CD14-positive monocyte (primary cell): ENCODE measurements around the gene CRACDL. TPM values are rescaled to one million over a fixed set of nuclear protein-coding genes. Genes with fewer than 3 reads are reported as not detected.

Source experiments
- DNase-seq, 3 donors: peaks; one replicate each; pipeline ENCODE4 v3.0.0-alpha.2; 2011 to 2022
- H2AFZ ChIP-seq: 2 replicates; pipeline ENCODE4 v1.6.0; 2012; ENCODE audit warnings: mild to moderate bottlenecking, low read depth, low read length, inconsistent platforms; ENCODE audit not compliant: insufficient read depth, poor library complexity, severe bottlenecking
- H3K27ac ChIP-seq, 2 donors: 1 replicate in 1 of 2; 2 replicates in 1 of 2; pipeline ENCODE4 v1.5.1; 2012 to 2013; ENCODE audit warnings: low read length in 2 of 2, control low read depth in 1 of 2, inconsistent platforms in 1 of 2, low read depth in 1 of 2, mild to moderate bottlenecking in 1 of 2
- H3K27me3 ChIP-seq, 2 donors: one replicate each; pipeline versions ENCODE4 v1.6.0 to v1.6.1; 2011 to 2013; ENCODE audit warnings: low read length in 2 of 2; ENCODE audit not compliant: control insufficient read depth in 2 of 2, insufficient read depth in 2 of 2
- H3K36me3 ChIP-seq, 2 donors: replicated peaks in 1 of 2; 1 replicate in 1 of 2; 2 replicates in 1 of 2; pipeline versions ENCODE4 v1.5.1 to v1.6.1; 2012 to 2013; ENCODE audit warnings: low read length in 2 of 2, control low read depth in 1 of 2, inconsistent platforms in 1 of 2, mild to moderate bottlenecking in 1 of 2; ENCODE audit not compliant: insufficient read depth in 2 of 2, control insufficient read depth in 1 of 2
- H3K4me1 ChIP-seq, 2 donors: 1 replicate in 1 of 2; 2 replicates in 1 of 2; pipeline versions ENCODE4 v1.5.1 to v1.6.1; 2012 to 2013; ENCODE audit warnings: low read length in 2 of 2, control low read depth in 1 of 2, inconsistent platforms in 1 of 2, mild to moderate bottlenecking in 1 of 2, moderate library complexity in 1 of 2; ENCODE audit not compliant: insufficient read depth in 2 of 2, control insufficient read depth in 1 of 2
- H3K4me2 ChIP-seq: replicated peaks from 2 replicates; pipeline ENCODE3; 2012; ENCODE audit warnings: low read length, moderate library complexity, mild to moderate bottlenecking; ENCODE audit not compliant: poor library complexity, severe bottlenecking; ENCODE audit errors: extremely low read depth
- H3K4me3 ChIP-seq, 3 experiments: fragments of 200-600 bp in 1 of 3; sonication (generic) in 1 of 3; replicated peaks in 1 of 3; 1 replicate in 2 of 3; 2 replicates in 1 of 3; pipeline ENCODE4 v1.5.1; 2011 to 2013; ENCODE audit warnings: low read length in 3 of 3, mild to moderate bottlenecking in 3 of 3, control low read depth in 2 of 3, low read depth in 2 of 3, inconsistent platforms in 1 of 3, moderate library complexity in 1 of 3
- H3K79me2 ChIP-seq: 2 replicates; pipeline ENCODE4 v1.6.0; 2012; ENCODE audit warnings: mild to moderate bottlenecking, control low read depth, inconsistent platforms, low read length, moderate library complexity; ENCODE audit not compliant: insufficient read depth
- H3K9ac ChIP-seq: 2 replicates; pipeline ENCODE4 v1.6.0; 2017; ENCODE audit warnings: low read length, mild to moderate bottlenecking; ENCODE audit not compliant: insufficient read depth, poor library complexity, severe bottlenecking
- H3K9me3 ChIP-seq, 2 donors: replicated peaks in 1 of 2; 1 replicate in 1 of 2; 2 replicates in 1 of 2; pipeline versions ENCODE4 v1.5.1 to v1.6.1; 2012 to 2013; ENCODE audit warnings: low read length in 2 of 2, control low read depth in 1 of 2; ENCODE audit not compliant: control insufficient read depth in 1 of 2, insufficient read depth in 1 of 2
- H4K20me1 ChIP-seq: 2 replicates; pipeline ENCODE4 v1.6.0; 2012; ENCODE audit warnings: mild to moderate bottlenecking, low read length, control low read depth, moderate library complexity; ENCODE audit not compliant: insufficient read depth
- H3K27ac Mint-ChIP-seq, 7 donors: one replicate each; pipeline ENCODE4 v1.8.0; 2020; ENCODE audit warnings: mild to moderate bottlenecking in 7 of 7, mixed read lengths in 7 of 7, moderate library complexity in 6 of 7, inconsistent platforms in 2 of 7
- H3K27me3 Mint-ChIP-seq, 3 donors: one replicate each; pipeline ENCODE4 v1.8.0; 2021 to 2022; ENCODE audit warnings: low read depth in 3 of 3, mild to moderate bottlenecking in 3 of 3, mixed read lengths in 3 of 3, moderate library complexity in 3 of 3, inconsistent platforms in 1 of 3
- H3K36me3 Mint-ChIP-seq, 2 donors: one replicate each; pipeline ENCODE4 v1.8.0; 2020; ENCODE audit warnings: mixed read lengths in 2 of 2, inconsistent platforms in 1 of 2, mild to moderate bottlenecking in 1 of 2
- H3K4me1 Mint-ChIP-seq: one replicate; pipeline ENCODE4 v1.8.0; 2020; ENCODE audit warnings: mild to moderate bottlenecking, mixed read lengths
- H3K4me3 Mint-ChIP-seq, 2 donors: one replicate each; pipeline ENCODE4 v1.8.0; 2020; ENCODE audit warnings: mild to moderate bottlenecking in 2 of 2, mixed read lengths in 2 of 2, moderate library complexity in 1 of 2
- H3K9me3 Mint-ChIP-seq, 7 donors: one replicate each; pipeline ENCODE4 v1.8.0; 2020 to 2022; ENCODE audit warnings: mixed read lengths in 7 of 7, mild to moderate bottlenecking in 6 of 7, moderate library complexity in 6 of 7, inconsistent platforms in 2 of 7
- CTCF ChIP-seq: fragments of 200-600 bp; IDR thresholded peaks from one replicate; pipeline ENCODE4 v1.8.0; 2022; ENCODE audit warnings: antibody characterized with exemption, mild to moderate bottlenecking
- WGBS: methylation state at CpG from one replicate; pipeline ENCODE4 v1.1.5; 2013; ENCODE audit warnings: missing lambda C conversion rate; ENCODE audit not compliant: insufficient coverage; 5-methylcytosine and 5-hydroxymethylcytosine counted together
- intact Hi-C, 2 donors: fragments of 100-400 bp; cut with micrococcal nuclease; formaldehyde crosslinking; loops; one replicate each; pipeline versions ENCODE4 v1.15.0 to v1.15.1; 2023
- polyA plus RNA-seq, 3 donors: library from polyadenylated mRNA; depleted of rRNA in 1 of 3; unstranded in 2 of 3; stranded (reverse) in 1 of 3; fragments of 300-500 nt in 2 of 3; fragments of >200 nt in 1 of 3; fragmentation: Illumina TruSeq in 2 of 3; gene quantifications; 1 replicate in 2 of 3; 2 replicates in 1 of 3; pipeline ENCODE4 v1.2.3, GENCODE V29; 2012 to 2021

The CRACDL gene
- polyA plus RNA-seq, 3 donors: 0.12 to 0.35 (median 0.28) TPM

- intact Hi-C loops: no loop called here
- H3K27ac ChIP-seq: no peak overlapping the region
- H3K4me3 ChIP-seq: no peak overlapping the region
- H2AFZ ChIP-seq: no peak overlapping the region
- H3K27ac Mint-ChIP-seq: no peak overlapping the region
- H3K36me3 ChIP-seq: no peaks in the 10 kb centered on the region
- H3K4me3 Mint-ChIP-seq: no peak overlapping the region
- DNase-seq: no peak
- H3K4me1 ChIP-seq: no peaks in the 10 kb centered on the region
- H4K20me1 ChIP-seq: no peaks in the 10 kb centered on the region
- H3K9me3 Mint-ChIP-seq: peaks cover 20 to 43% (median 34%) of the 10 kb centered on the region in 7 donors
- H3K9me3 ChIP-seq: peaks cover 8 to 14% of the 10 kb centered on the region in 2 donors
- H3K36me3 Mint-ChIP-seq: no peaks in the 10 kb centered on the region
- H3K9ac ChIP-seq: no peak overlapping the region
- H3K27me3 ChIP-seq: no peaks in the 10 kb centered on the region
- TF ChIP-seq CTCF: no peak
- no peaks in the 10 kb centered on the region for H3K79me2 ChIP-seq
- H3K4me1 Mint-ChIP-seq: no peaks in the 10 kb centered on the region
- no CpG with 5 or more reads among the region's 1 CpG for WGBS
- H3K27me3 Mint-ChIP-seq: peaks cover 0 to 6% (median 3%) of the 10 kb centered on the region in 3 donors
- no peak overlapping the region for H3K4me2 ChIP-seq
Observed at GRCh38 chr2:98857001-98857400, 79.0 kb downstream of the CRACDL start.

- no peaks in the 10 kb centered on the region for H3K79me2 ChIP-seq
- no peaks in the 10 kb centered on the region for H3K36me3 Mint-ChIP-seq
- intact Hi-C loops: no loop called here
- no peak overlapping the region for H3K4me3 ChIP-seq
- H4K20me1 ChIP-seq: no peaks in the 10 kb centered on the region
- H2AFZ ChIP-seq: no peak overlapping the region
- H3K4me1 ChIP-seq: no peaks in the 10 kb centered on the region
- H3K27ac Mint-ChIP-seq: no peak overlapping the region
- no peak overlapping the region for H3K4me2 ChIP-seq
- no peaks in the 10 kb centered on the region for H3K36me3 ChIP-seq
- peaks cover 4 to 9% of the 10 kb centered on the region in 2 donors for H3K9me3 ChIP-seq
- no peaks in the 10 kb centered on the region for H3K27me3 ChIP-seq
- peaks cover 11 to 33% (median 26%) of the 10 kb centered on the region in 7 donors for H3K9me3 Mint-ChIP-seq
- TF ChIP-seq CTCF: no peak
- no peak overlapping the region for H3K27ac ChIP-seq
- no peak overlapping the region for H3K9ac ChIP-seq
- peaks cover 0 to 8% (median 6%) of the 10 kb centered on the region in 3 donors for H3K27me3 Mint-ChIP-seq
- WGBS: no CpG with 5 or more reads among the region's 5 CpGs
- H3K4me1 Mint-ChIP-seq: no peaks in the 10 kb centered on the region
- H3K4me3 Mint-ChIP-seq: no peak overlapping the region
- DNase-seq: no peak
Observed at GRCh38 chr2:98854682-98855081, 81.3 kb downstream of the CRACDL start.
